HEK293 (cell line): ENCODE measurements around the gene TMEM170A.

Experiments used
- CTCF ChIP-seq: fragments of 450-650 bp; formaldehyde crosslinking; IDR thresholded peaks from 2 replicates; pipeline ENCODE4 v1.5.1; 2016; ENCODE audit warnings: missing biosample characterization, missing genetic modification characterization
- ZNF571 ChIP-seq: fragments of 450-650 bp; formaldehyde crosslinking; IDR thresholded peaks from 2 replicates; pipeline ENCODE4 v1.5.0; 2017; ENCODE audit warnings: missing biosample characterization, missing genetic modification characterization

- TF ChIP-seq CTCF (tag by site-specific recombination), result no peak
- TF ChIP-seq ZNF571, result no peak
Observed at GRCh38 chr16:75486676-75487313, 22.3 kb upstream of the TMEM170A start.
